ENCODE measurements around the gene NSUN5. TPM values are rescaled to one million over a fixed set of nuclear protein-coding genes. Genes with fewer than 3 reads are reported as not detected.
"Not testable (repeated sequence)": the region's sequence is repeated elsewhere in the genome, so short reads cannot be mapped to it uniquely, and the experiment has no call there.

NSUN5 gene
- total RNA-seq, 1 experiment from 2014 or later, result 52.9 TPM

- no peak for TF ChIP-seq CTCF (IDR thresholded peaks at IDR 0.05; ENCODE audit: unreplicated experiment)
- no TSS peak for BruUV-seq (replicated peaks)
- DNase-seq (ENCODE audit: unreplicated experiment), result no peak
- Mint-ChIP-seq H3K36me3 (ENCODE audit: insufficient read depth, unreplicated experiment) (peaks cover 44% of the 10 kb centered on the region), H3K4me1 (ENCODE audit: insufficient read depth, unreplicated experiment) (peaks cover 20% of the 10 kb centered on the region), H3K27ac (ENCODE audit: low read depth, unreplicated experiment) (no peak overlapping the region), H3K27me3 (ENCODE audit: insufficient read depth, unreplicated experiment) (no peaks in the 10 kb centered on the region), H3K9me3 (ENCODE audit: unreplicated experiment) (no peaks in the 10 kb centered on the region), H3K4me3 (ENCODE audit: unreplicated experiment) (no peak overlapping the region)
- intact Hi-C loops (cut with micrococcal nuclease), result no loop called here
- CTCF ChIA-PET, result no interaction called here
- POLR2A ChIA-PET, result no interaction called here
Measured at GRCh38 chr7:73303546-73303945, 5.1 kb downstream of the NSUN5 start.

GRCh38 chr7:73302846-73303245, 5.8 kb downstream of the NSUN5 start:
- H3K4me3 Mint-ChIP-seq (ENCODE audit: unreplicated experiment); H3K27ac Mint-ChIP-seq (ENCODE audit: low read depth, unreplicated experiment); DNase-seq (ENCODE audit: unreplicated experiment); H3K9me3 Mint-ChIP-seq (ENCODE audit: unreplicated experiment); POLR2A ChIA-PET; H3K27me3 Mint-ChIP-seq (ENCODE audit: insufficient read depth, unreplicated experiment); intact Hi-C loops (cut with micrococcal nuclease); CTCF ChIA-PET; BruUV-seq (replicated peaks): not testable (repeated sequence)
- Mint-ChIP-seq H3K4me1 (ENCODE audit: insufficient read depth, unreplicated experiment) (peaks cover 19% of the 10 kb centered on the region), H3K36me3 (ENCODE audit: insufficient read depth, unreplicated experiment) (peaks cover 44% of the 10 kb centered on the region)

- H3K9me3 Mint-ChIP-seq (ENCODE audit: unreplicated experiment); H3K4me3 Mint-ChIP-seq (ENCODE audit: unreplicated experiment); POLR2A ChIA-PET; H3K27ac Mint-ChIP-seq (ENCODE audit: low read depth, unreplicated experiment); CTCF ChIA-PET; H3K4me1 Mint-ChIP-seq (ENCODE audit: insufficient read depth, unreplicated experiment); intact Hi-C loops (cut with micrococcal nuclease); DNase-seq (ENCODE audit: unreplicated experiment); H3K27me3 Mint-ChIP-seq (ENCODE audit: insufficient read depth, unreplicated experiment); BruUV-seq (replicated peaks): not testable (repeated sequence)
- H3K36me3 Mint-ChIP-seq (ENCODE audit: insufficient read depth, unreplicated experiment), result peaks cover 36% of the 10 kb centered on the region
Measured at GRCh38 chr7:73301108-73301507, 7.5 kb downstream of the NSUN5 start.

- H3K27me3 Mint-ChIP-seq (ENCODE audit: insufficient read depth, unreplicated experiment); intact Hi-C loops (cut with micrococcal nuclease); H3K4me1 Mint-ChIP-seq (ENCODE audit: insufficient read depth, unreplicated experiment); POLR2A ChIA-PET; CTCF ChIA-PET; H3K27ac Mint-ChIP-seq (ENCODE audit: low read depth, unreplicated experiment); BruUV-seq (replicated peaks); H3K4me3 Mint-ChIP-seq (ENCODE audit: unreplicated experiment); DNase-seq (ENCODE audit: unreplicated experiment); H3K9me3 Mint-ChIP-seq (ENCODE audit: unreplicated experiment): not testable (repeated sequence)
- peaks cover 23% of the 10 kb centered on the region for H3K36me3 Mint-ChIP-seq (ENCODE audit: insufficient read depth, unreplicated experiment)
Measured at GRCh38 chr7:73299812-73300211, 8.8 kb downstream of the NSUN5 start.

GRCh38 chr7:73297706-73298105, 10.9 kb downstream of the NSUN5 start:
- POLR2A ChIA-PET; H3K27ac Mint-ChIP-seq (ENCODE audit: low read depth, unreplicated experiment); H3K27me3 Mint-ChIP-seq (ENCODE audit: insufficient read depth, unreplicated experiment); H3K4me3 Mint-ChIP-seq (ENCODE audit: unreplicated experiment); H3K9me3 Mint-ChIP-seq (ENCODE audit: unreplicated experiment); BruUV-seq (replicated peaks); H3K36me3 Mint-ChIP-seq (ENCODE audit: insufficient read depth, unreplicated experiment); H3K4me1 Mint-ChIP-seq (ENCODE audit: insufficient read depth, unreplicated experiment); DNase-seq (ENCODE audit: unreplicated experiment); intact Hi-C loops (cut with micrococcal nuclease); CTCF ChIA-PET: not testable (repeated sequence)

- DNase-seq (ENCODE audit: unreplicated experiment); H3K4me3 Mint-ChIP-seq (ENCODE audit: unreplicated experiment); H3K36me3 Mint-ChIP-seq (ENCODE audit: insufficient read depth, unreplicated experiment); H3K27me3 Mint-ChIP-seq (ENCODE audit: insufficient read depth, unreplicated experiment); POLR2A ChIA-PET; intact Hi-C loops (cut with micrococcal nuclease); BruUV-seq (replicated peaks); H3K4me1 Mint-ChIP-seq (ENCODE audit: insufficient read depth, unreplicated experiment); H3K27ac Mint-ChIP-seq (ENCODE audit: low read depth, unreplicated experiment); CTCF ChIA-PET; H3K9me3 Mint-ChIP-seq (ENCODE audit: unreplicated experiment): not testable (repeated sequence)
Measured at GRCh38 chr7:73297235-73297634, 11.4 kb downstream of the NSUN5 start.

- CTCF ChIA-PET, result interaction anchor here (0.6 kb wide), 1 partner anchor 1021 kb away, joined by 3 read pairs; no protein-coding TSS in a partner anchor
- H3K9me3 Mint-ChIP-seq (ENCODE audit: unreplicated experiment); BruUV-seq (replicated peaks); H3K4me3 Mint-ChIP-seq (ENCODE audit: unreplicated experiment); intact Hi-C loops (cut with micrococcal nuclease); H3K36me3 Mint-ChIP-seq (ENCODE audit: insufficient read depth, unreplicated experiment); H3K27me3 Mint-ChIP-seq (ENCODE audit: insufficient read depth, unreplicated experiment); H3K27ac Mint-ChIP-seq (ENCODE audit: low read depth, unreplicated experiment); DNase-seq (ENCODE audit: unreplicated experiment); POLR2A ChIA-PET; H3K4me1 Mint-ChIP-seq (ENCODE audit: insufficient read depth, unreplicated experiment): not testable (repeated sequence)
Measured at GRCh38 chr7:73277210-73277609, 31.4 kb downstream of the NSUN5 start.

GRCh38 chr7:73267813-73268212, 40.8 kb downstream of the NSUN5 start:
- BruUV-seq (replicated peaks); intact Hi-C loops (cut with micrococcal nuclease); CTCF ChIA-PET; H3K27me3 Mint-ChIP-seq (ENCODE audit: insufficient read depth, unreplicated experiment); H3K36me3 Mint-ChIP-seq (ENCODE audit: insufficient read depth, unreplicated experiment); H3K4me1 Mint-ChIP-seq (ENCODE audit: insufficient read depth, unreplicated experiment); H3K4me3 Mint-ChIP-seq (ENCODE audit: unreplicated experiment); DNase-seq (ENCODE audit: unreplicated experiment); H3K27ac Mint-ChIP-seq (ENCODE audit: low read depth, unreplicated experiment); POLR2A ChIA-PET; H3K9me3 Mint-ChIP-seq (ENCODE audit: unreplicated experiment): not testable (repeated sequence)

- H3K36me3 Mint-ChIP-seq (ENCODE audit: insufficient read depth, unreplicated experiment); H3K4me3 Mint-ChIP-seq (ENCODE audit: unreplicated experiment); H3K27me3 Mint-ChIP-seq (ENCODE audit: insufficient read depth, unreplicated experiment); H3K4me1 Mint-ChIP-seq (ENCODE audit: insufficient read depth, unreplicated experiment); CTCF ChIA-PET; intact Hi-C loops (cut with micrococcal nuclease); DNase-seq (ENCODE audit: unreplicated experiment); H3K9me3 Mint-ChIP-seq (ENCODE audit: unreplicated experiment); BruUV-seq (replicated peaks); POLR2A ChIA-PET; H3K27ac Mint-ChIP-seq (ENCODE audit: low read depth, unreplicated experiment): not testable (repeated sequence)
Measured at GRCh38 chr7:73266719-73267368, 41.8 kb downstream of the NSUN5 start.
